ENCODE results near the gene TIMP3.

The TIMP3 gene

DNA sequence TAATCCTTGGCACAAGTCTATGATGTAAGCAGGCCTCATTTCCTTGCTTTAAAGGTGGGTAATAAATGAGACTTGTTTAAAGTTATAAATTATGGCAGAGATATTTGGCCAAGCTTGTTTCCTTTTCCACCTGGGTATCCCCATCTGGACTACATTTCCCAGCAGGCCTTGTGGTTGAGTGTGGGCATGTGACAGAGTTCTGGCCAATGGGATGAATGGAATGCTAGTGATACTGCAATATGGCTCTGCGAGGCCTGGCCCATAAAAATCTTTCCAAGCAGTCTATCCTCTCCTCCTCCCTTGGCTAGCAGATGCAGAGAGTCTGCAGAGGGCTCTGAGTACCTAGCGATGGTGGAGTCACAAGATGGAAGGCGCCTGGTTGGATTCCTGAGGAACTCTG, 102.5 kb downstream of the TIMP3 start:
- no peak for TF ChIP-seq GATA2 (IDR thresholded peaks at IDR 0.05; ENCODE audit: low read depth, low read length)
- TF ChIP-seq GATA3 (IDR thresholded peaks at IDR 0.05; ENCODE audit: low read depth, low read length): no peak

DNA sequence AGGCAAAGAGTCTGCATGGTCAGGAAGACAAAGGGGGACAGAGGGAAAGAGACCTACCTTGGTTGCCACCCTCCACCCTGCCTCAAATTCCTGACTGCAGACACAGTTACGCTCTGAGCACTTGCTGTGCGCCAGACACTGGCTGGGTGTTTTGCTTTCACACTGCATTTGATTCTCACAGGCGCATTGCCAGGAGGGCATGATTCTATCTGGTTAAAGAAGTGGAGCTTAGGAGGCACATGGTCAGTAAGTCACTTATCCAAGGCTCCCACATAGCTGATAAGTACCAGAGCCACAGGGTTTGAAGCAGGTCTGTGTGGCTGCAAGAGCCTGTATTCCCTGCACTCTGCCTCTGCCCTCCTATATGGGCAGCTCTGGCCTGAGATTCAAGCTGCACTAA, 103.9 kb downstream of the TIMP3 start:
- TF ChIP-seq GATA3 (IDR thresholded peaks at IDR 0.05; ENCODE audit: low read depth, low read length) (no peak), GATA2 (IDR thresholded peaks at IDR 0.05; ENCODE audit: low read depth, low read length) (peak; percentile 36; the same call in 1 of the 2 replicates)

DNA sequence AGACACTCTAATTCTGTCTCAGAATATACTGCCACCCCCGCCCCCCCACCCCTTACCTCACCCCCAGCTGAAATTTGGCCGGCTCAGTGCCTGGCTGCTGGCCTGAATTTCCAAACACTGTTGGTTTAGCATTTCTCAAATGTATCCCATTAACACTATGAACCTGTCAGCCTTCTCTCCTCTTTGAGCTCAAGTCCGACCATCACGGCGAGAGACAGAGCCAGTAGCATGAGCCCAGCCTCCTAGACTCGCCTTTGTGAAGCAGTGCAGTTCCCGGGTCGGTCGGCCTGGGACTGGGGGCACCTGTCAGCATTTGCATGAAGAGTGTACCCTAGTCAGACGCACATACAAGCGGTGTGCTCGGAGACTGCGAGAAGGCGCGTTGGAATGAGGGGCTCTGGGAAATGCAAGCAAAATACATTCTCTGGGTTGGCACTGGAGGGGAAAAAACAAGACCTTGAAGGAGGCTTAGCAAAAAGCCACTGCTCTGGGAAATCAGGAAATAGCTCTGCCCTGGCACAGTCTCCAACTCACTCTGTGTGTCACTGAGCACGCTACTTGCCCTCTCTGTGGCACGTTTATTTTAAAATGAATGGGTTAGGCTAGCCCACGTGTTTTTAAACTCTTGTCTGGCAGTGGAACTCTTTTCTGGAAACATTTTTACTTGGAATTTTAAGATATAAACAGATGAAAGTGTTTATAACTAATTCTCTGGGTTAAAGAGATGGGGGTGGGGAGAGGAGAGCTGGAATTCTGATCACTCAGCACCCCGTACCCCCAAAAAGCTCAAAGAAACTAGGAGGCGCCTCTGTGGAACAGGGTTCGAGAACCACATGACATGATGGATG, 108.3 kb downstream of the TIMP3 start:
- TF ChIP-seq GATA3 (IDR thresholded peaks at IDR 0.05; ENCODE audit: low read depth, low read length) (no peak), GATA2 (IDR thresholded peaks at IDR 0.05; ENCODE audit: low read depth, low read length) (no peak)

DNA sequence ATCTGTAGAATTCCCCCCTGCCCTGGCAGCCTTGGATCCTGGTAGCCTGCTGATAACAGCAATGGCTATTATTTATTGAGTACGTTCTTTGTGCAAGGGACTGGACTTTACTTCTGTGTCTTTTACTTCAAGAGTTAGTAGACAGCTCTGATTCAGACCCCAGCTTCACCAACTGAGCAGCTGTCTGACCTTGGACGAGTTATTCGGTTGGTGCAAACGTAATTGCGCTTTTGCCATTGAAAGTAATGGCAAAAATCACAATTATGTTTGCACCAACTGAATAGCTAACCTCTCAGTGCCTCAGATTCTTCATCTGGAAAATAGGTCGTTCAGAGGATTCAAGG, 108.9 kb downstream of the TIMP3 start:
- TF ChIP-seq GATA2 (IDR thresholded peaks at IDR 0.05; ENCODE audit: low read depth, low read length): no peak
- no peak for TF ChIP-seq GATA3 (IDR thresholded peaks at IDR 0.05; ENCODE audit: low read depth, low read length)

DNA sequence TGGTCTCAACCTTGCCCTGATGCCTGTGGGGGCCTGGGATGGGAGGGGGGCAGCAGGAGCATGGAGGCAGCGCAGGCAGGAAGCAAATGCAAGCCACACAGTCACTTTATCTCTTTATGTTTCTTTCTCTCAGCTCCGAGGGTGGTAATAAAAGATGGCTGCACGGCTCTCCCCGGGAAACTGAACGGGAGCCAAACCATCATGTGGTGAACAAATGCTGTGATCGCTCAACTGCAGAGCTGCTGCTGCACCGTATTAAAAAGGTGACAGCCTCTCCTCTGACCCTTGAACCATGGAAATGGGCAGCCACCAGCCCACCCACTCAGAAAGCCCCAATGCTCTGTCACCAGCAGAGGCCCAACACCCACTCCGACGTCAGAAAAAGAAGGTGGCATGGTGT, 110.0 kb downstream of the TIMP3 start:
- no peak for TF ChIP-seq GATA2 (IDR thresholded peaks at IDR 0.05; ENCODE audit: low read depth, low read length)
- no peak for TF ChIP-seq GATA3 (IDR thresholded peaks at IDR 0.05; ENCODE audit: low read depth, low read length)

Data from SH-SY5Y (cell line).